Upper lobe of right lung (tissue), 1 donor: ENCODE data around the gene SPACDR. TPM values are rescaled to one million over a fixed set of nuclear protein-coding genes. Genes with fewer than 3 reads are reported as not detected.

Experiments used
- ATAC-seq: fragments of 200-7000 bp; cut with Tn5 transposase; one replicate; pipeline ENCODE4 v1.9.1; 2020; ENCODE audit warnings: mild to moderate bottlenecking, moderate library complexity
- DNase-seq: peaks from one replicate; pipeline ENCODE4 v3.0.0-alpha.2; 2020
- H3K27ac ChIP-seq: fragments of 200-600 bp; one replicate; pipeline ENCODE4 v1.8.0; 2022
- H3K27me3 ChIP-seq: fragments of 200-600 bp; one replicate; pipeline ENCODE4 v1.8.0; 2022; ENCODE audit warnings: mild to moderate bottlenecking
- H3K36me3 ChIP-seq: fragments of 200-600 bp; one replicate; pipeline ENCODE4 v1.8.0; 2022
- H3K4me1 ChIP-seq: fragments of 200-600 bp; one replicate; pipeline ENCODE4 v1.8.0; 2022
- H3K4me3 ChIP-seq: fragments of 200-600 bp; one replicate; pipeline ENCODE4 v1.8.0; 2022; ENCODE audit warnings: mild to moderate bottlenecking
- H3K9me3 ChIP-seq: fragments of 200-600 bp; one replicate; pipeline ENCODE4 v1.8.0; 2022
- intact Hi-C: fragments of 100-400 bp; cut with DNase I; formaldehyde crosslinking; loops from one replicate; pipeline ENCODE4 v1.11.0; 2022
- total RNA-seq: library from RNA; stranded (reverse); fragmentation: NEBNext Ultra II Directional; extraction: Animal tissue kit (Norgen Biotek cat#: 25700); gene quantifications from one replicate; pipeline ENCODE4 v1.2.1, GENCODE V29; 2021
- TF ChIP-seq, protein P1 (sequence below): fragments of 200-600 bp; IDR thresholded peaks from one replicate; pipeline ENCODE4 v1.8.0; 2022; ENCODE audit warnings: antibody characterized with exemption
- donor health status: DM: no; HTN: yes; CAD: no; lungs with severe emphysema.

Gene SPACDR
- total RNA-seq, 1 donor from 2014 or later = 1.8 TPM

DNA sequence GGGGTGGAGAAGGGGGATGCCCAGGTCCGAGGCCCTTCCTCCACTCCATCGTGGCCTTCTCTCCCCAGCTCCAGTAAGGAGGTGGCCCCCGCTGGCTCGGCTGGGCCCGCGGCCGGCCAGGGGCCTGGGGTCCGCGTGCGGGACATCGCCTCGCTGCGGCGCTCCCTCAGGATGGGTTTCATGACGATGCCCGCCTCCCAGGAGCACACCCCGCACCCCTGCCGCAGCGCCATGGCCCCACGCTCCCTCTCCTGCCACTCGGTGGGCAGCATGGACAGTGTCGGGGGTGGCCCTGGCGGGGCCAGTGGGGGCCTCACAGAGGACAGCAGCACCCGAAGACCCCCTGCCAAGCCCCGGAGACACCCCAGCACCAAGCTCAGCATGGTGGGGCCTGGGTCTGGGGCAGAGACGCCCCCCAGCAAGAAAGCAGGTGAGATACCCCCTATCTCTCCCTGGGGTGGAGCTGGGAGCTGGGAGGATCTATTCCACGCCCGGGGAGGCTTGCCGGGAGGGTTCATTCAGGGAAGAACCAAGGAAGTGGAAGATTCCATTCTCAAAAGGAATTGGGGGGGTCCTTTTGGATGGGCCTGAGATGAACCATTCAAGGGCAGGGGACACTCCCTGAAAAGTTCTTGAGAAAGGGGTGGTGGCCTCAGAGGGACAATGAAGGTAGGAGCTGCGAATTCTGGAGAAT, 22.8 kb upstream of the SPACDR start:
- Histone ChIP-seq H3K4me1 (peaks cover 6% of the 10 kb centered on the region), H3K36me3 (no peaks in the 10 kb centered on the region), H3K4me3 (no peak overlapping the region), H3K27ac (no peak overlapping the region), H3K9me3 (no peaks in the 10 kb centered on the region), H3K27me3 (no peaks in the 10 kb centered on the region)
- intact Hi-C loops = no loop called here
- TF ChIP-seq, protein P1, sequence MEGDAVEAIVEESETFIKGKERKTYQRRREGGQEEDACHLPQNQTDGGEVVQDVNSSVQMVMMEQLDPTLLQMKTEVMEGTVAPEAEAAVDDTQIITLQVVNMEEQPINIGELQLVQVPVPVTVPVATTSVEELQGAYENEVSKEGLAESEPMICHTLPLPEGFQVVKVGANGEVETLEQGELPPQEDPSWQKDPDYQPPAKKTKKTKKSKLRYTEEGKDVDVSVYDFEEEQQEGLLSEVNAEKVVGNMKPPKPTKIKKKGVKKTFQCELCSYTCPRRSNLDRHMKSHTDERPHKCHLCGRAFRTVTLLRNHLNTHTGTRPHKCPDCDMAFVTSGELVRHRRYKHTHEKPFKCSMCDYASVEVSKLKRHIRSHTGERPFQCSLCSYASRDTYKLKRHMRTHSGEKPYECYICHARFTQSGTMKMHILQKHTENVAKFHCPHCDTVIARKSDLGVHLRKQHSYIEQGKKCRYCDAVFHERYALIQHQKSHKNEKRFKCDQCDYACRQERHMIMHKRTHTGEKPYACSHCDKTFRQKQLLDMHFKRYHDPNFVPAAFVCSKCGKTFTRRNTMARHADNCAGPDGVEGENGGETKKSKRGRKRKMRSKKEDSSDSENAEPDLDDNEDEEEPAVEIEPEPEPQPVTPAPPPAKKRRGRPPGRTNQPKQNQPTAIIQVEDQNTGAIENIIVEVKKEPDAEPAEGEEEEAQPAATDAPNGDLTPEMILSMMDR = no peak
- ATAC-seq (no peak), DNase-seq (no peak)

DNA sequence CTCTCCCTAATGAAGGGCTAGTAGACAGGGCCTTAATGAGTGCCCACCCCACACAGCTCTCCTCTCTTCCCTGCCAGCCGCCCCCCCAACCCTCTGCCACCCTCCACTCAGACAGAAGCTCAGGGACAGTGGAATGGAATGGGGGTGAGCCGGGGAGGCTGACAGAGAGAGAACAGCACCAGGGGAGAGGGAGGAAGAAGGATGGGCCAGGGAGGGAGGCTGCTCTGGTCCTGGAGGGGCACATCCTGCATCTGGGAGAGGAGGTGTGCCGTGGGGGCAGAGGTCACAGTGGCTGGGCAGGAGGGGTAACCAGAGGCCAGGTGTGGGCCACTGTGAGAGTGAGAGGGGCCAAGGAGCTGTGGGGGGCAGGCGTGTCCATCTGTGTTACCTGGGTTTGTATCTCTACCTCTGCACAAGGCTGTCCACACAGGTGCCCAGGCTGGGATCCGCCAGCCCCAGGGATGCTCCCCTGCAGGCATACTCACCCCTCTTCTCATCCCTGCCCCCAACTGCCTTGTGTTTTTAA, 22.1 kb upstream of the SPACDR start:
- H3K27me3 ChIP-seq = no peaks in the 10 kb centered on the region
- ATAC-seq (no peak), DNase-seq (no peak)
- H3K4me1 ChIP-seq = peaks cover 6% of the 10 kb centered on the region
- TF ChIP-seq, protein P1 = no peak
- intact Hi-C loops = no loop called here
- H3K4me3 ChIP-seq = no peak overlapping the region
- H3K36me3 ChIP-seq = no peaks in the 10 kb centered on the region
- no peak overlapping the region for H3K27ac ChIP-seq
- H3K9me3 ChIP-seq = no peaks in the 10 kb centered on the region

DNA sequence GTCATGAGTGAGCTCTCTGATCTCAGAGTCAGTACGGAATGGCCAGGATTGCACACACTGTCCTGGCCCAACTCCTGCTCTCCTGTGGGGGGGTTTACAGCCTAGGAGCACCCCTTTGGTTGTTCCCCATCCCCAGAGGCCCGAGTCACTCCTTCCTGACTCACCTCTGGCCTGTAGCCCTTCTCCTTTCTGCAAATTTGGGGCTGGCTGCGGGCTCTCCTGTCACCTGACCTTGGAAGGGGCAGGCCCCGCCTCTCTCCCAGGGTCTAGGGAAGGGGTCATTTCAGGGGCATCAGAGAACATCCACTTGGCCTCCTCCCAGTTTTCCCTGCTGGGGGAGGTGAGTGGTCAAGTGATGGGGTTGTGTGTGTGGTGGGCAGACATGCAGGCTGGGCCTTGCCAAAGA, 21.4 kb upstream of the SPACDR start:
- no peak overlapping the region for H3K4me3 ChIP-seq
- intact Hi-C loops = no loop called here

DNA sequence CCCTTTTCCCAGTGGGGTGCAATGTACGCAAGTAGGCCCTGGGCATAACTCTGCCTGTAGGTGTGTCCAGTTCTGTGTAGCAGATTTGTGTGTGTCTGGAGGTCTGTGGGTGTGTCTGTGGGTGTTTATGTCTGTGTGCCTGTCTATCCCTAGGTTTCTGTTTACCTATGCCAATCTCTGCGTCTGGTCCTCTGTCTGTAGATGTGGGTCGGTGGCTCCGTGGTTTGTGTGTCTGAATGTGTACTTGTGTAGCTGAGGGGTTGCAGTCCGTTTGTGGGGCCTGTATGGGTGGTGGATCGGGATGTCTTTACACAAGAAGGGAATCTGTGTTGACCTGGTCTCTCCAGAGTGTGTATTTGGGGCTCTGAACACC, 20.6 kb upstream of the SPACDR start:
- H3K27me3 ChIP-seq = no peaks in the 10 kb centered on the region
- H3K36me3 ChIP-seq = no peaks in the 10 kb centered on the region
- no peak overlapping the region for H3K4me3 ChIP-seq
- DNase-seq (no peak), ATAC-seq (no peak)
- no peak overlapping the region for H3K27ac ChIP-seq
- intact Hi-C loops = no loop called here
- peaks cover 9% of the 10 kb centered on the region for H3K4me1 ChIP-seq
- TF ChIP-seq, protein P1 = no peak
- H3K9me3 ChIP-seq = no peaks in the 10 kb centered on the region

More for the DNA sequence above, 21.4 kb upstream of the SPACDR start:
- H3K4me1 ChIP-seq = peaks cover 6% of the 10 kb centered on the region
- H3K27ac ChIP-seq = no peak overlapping the region
- ATAC-seq (no peak), DNase-seq (no peak)
- no peaks in the 10 kb centered on the region for H3K27me3 ChIP-seq
- TF ChIP-seq, protein P1 = no peak
- H3K36me3 ChIP-seq = no peaks in the 10 kb centered on the region
- no peaks in the 10 kb centered on the region for H3K9me3 ChIP-seq

DNA sequence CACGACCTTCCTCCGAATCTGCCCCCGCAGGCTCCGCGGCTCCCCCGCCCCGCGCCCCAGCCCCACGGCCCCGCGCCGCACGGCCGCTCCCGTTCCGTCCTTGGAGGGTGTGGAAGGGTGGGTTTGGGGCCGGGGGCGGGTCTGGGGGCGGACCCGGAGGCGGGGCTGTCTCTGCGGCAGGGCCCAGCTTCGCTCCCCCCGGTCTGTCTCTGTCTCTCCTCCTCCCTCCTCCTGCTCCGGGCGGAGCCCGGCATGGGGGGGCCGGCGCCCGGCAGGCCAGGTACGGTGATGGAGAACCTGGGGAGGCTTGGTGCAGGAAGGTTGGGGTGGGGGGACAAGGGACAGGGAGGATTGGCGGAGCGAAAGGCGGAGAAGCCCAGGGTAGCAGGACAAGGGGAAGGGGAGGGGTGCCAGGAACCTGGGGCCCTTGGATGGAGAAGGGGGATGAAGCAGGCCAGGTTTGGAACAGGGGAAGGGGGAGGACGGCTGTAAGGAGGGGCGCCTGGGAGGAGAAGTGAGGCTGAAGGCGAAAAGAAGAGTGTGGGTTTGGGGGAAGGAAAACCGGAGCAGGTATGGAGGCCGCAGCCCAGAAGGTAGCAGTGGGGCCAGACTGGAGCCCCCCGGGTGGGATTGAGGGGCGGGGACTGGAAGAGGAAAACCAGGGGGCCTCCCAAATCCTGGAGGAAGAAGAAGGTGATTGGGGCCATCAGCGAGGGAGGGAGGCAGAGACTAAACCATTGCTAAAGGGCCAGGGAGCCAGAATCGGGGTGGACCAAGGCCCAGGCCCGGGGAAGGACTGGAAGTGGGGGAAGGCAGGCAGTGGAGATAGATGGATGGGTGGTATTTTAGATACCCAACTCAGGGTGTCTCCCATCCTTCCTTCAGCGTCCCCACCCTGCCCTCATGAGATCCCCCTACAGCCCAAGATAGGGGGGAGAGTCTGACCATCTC, 19.9 kb upstream of the SPACDR start, which contains the start of gene NYAP1:
TSS of gene NYAP1 (plus strand) at position 206 of the 951 bp plus-strand sequence. CDS start 1,385 bp downstream, outside the sequence.
- Histone ChIP-seq H3K36me3 (no peaks in the 10 kb centered on the region), H3K4me3 (peak within 1 kb of the TSS; percentile 50), H3K27me3 (no peaks in the 10 kb centered on the region), H3K9me3 (no peaks in the 10 kb centered on the region), H3K4me1 (peaks cover 13% of the 10 kb centered on the region), H3K27ac (no peak within 1 kb of the TSS)
- ATAC-seq (peak; percentile 45), DNase-seq (no peak)
- TF ChIP-seq, protein P1 = no peak
- intact Hi-C loops = no loop called here
